Subcutaneous adipose tissue (tissue), 4 donors: ENCODE data around the gene NDUFA9. TPM values are rescaled to one million over a fixed set of nuclear protein-coding genes. Genes with fewer than 3 reads are reported as not detected.

Source experiments
- total RNA-seq, 4 donors: library from RNA; depleted of rRNA; stranded (reverse); fragments of >200 nt; gene quantifications; one replicate each; pipeline ENCODE4 v1.1.0, GENCODE V29; 2016
- TF ChIP-seq, protein P1 (sequence below): fragments of 450-650 bp; IDR thresholded peaks from one replicate; pipeline ENCODE4 v1.5.1; 2016; ENCODE audit warnings: low read depth, mild to moderate bottlenecking, control low read depth, antibody characterized with exemption, moderate library complexity

The NDUFA9 gene
- total RNA-seq, 4 donors from 2014 or later = 14.8 to 34.4 (median 24.3) TPM

DNA sequence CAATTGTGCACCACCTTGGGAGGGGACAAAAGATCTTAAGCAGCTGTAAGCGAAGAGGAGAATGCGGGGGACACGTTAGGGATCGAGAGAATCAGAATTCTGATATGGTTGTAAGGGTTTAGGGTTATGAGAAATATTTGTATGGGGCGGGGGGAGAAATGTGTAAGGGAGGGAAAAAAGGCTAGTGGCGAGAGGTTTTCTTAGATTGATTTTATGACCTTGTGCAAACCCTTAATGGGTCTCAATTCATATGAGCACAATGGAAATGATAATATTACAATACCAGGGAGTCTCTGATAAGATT is 396 bp downstream of the NDUFA9 start:
- TF ChIP-seq, protein P1, sequence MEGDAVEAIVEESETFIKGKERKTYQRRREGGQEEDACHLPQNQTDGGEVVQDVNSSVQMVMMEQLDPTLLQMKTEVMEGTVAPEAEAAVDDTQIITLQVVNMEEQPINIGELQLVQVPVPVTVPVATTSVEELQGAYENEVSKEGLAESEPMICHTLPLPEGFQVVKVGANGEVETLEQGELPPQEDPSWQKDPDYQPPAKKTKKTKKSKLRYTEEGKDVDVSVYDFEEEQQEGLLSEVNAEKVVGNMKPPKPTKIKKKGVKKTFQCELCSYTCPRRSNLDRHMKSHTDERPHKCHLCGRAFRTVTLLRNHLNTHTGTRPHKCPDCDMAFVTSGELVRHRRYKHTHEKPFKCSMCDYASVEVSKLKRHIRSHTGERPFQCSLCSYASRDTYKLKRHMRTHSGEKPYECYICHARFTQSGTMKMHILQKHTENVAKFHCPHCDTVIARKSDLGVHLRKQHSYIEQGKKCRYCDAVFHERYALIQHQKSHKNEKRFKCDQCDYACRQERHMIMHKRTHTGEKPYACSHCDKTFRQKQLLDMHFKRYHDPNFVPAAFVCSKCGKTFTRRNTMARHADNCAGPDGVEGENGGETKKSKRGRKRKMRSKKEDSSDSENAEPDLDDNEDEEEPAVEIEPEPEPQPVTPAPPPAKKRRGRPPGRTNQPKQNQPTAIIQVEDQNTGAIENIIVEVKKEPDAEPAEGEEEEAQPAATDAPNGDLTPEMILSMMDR = no peak

- TF ChIP-seq, protein P1 = no peak
Measured at GRCh38 chr12:4653257-4653656, 4.3 kb downstream of the NDUFA9 start.

DNA sequence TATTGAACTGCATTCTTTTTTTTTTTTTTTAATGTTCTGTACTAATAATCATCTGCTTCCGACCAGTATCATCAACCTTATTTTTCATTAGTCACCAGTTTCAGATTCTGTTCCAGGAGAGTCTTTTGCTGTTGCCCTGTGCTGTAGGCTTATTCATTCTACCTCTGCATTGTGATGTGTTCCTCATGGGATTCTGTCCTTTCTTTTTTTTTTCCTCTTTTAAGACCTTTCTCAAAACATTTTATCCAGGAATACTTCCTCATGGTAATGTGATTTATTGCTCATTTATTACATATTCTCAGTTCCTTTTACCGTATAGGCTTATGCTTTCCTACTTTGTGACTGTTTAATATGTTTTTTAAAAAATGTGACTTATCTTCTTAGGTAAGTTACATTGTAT is 4.8 kb downstream of the NDUFA9 start:
- TF ChIP-seq, protein P1 = no peak

- TF ChIP-seq, protein P1 = no peak
Measured at GRCh38 chr12:4663971-4664505, 15.1 kb downstream of the NDUFA9 start.

DNA sequence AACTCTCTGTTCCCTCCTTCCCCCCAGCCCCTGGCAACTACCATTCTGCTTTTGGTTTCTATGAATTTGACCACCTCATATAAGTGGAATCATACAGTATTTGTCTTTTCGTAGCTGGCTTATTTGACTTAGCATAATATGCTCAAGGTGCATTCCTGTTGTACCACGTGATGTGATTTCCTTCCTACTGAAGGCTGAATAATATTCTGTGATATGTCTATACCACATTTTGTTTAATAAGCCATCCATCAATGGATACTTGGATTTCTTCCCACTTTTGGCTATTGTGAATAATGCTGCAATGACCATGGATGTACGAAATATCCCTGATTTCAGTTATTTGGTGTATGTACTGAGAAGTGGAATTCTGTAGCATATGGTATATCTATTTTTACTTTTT is 16.3 kb downstream of the NDUFA9 start:
- TF ChIP-seq, protein P1 = no peak

DNA sequence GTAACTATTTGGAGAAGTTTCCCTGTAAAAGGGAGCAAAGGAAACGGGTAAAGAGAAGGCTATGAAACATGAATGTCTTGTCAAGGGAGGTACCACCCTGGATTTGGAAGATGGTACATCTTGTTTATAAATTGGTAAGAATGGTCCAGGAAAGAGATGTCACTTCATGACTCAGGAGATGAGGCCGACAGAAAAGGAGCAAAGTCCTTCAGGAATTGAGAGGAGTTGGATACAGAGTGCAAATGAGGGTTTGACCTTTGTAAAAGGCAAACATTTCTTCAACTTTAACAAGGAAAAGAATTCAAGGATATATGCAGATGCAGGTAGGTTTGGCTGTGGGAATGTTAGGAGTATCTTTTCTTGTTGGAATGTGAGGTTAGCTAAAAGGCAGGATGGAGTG is 30.8 kb downstream of the NDUFA9 start:
- TF ChIP-seq, protein P1 = no peak

DNA sequence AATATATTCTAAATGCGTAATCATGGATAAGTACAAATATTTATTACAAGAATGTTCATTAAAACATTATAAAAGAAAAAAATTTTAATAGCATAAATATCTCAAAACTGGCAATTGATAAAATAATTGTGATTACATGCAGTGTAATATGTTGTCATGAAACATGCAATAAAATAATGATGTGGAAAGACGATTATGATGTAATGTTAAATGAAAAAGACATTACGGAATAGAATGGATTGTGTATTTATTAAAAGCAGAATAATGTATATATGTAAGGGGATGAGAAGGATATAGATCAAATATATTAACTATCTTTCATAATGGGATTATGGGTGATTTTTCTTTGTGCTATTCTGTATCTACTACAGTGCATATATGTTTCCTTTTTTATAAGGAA is 32.8 kb downstream of the NDUFA9 start:
- TF ChIP-seq, protein P1 = no peak
